ENCODE data around the gene ARL6IP4. TPM values are rescaled to one million over a fixed set of nuclear protein-coding genes. Genes with fewer than 3 reads are reported as not detected.

Gene ARL6IP4
- total RNA-seq, 1 donor from 2014 or later, result 173 TPM

DNA sequence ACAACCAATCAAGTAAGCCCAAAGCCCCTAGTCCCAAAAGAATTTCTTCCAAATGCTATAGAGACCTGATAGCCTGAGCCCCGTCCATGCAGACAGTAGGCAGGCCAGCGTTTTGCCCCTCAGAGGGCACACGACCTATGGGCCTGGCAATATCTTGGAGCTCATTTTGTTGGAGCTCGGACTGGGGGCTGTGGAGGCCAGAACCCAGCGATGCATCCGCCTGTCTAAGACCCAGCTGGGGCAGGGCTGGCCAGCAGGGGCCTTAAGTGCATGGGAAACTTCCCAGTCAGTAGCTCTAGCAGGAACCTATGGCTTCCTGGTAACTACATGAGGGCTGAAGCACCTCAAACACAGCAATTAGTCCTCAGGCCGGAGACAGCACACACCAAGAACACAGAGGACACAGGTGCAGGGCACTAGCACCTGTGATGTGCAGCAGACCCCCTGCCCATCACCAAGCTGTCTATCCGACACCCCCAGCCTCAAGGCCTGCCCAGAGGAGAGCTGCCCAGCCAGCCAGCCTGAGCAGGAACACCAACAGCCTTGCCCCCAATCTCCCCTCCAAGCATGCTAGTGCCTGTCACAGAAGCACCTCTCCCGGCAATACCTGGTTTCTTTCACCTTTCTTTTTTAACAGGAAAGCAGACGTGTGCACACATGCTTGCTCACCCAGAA lies 50.8 kb downstream of the ARL6IP4 start:
- no peak overlapping the region for H3K4me3 Mint-ChIP-seq

More for the DNA sequence above, 50.8 kb downstream of the ARL6IP4 start:
- no peak for DNase-seq (ENCODE audit: low read depth, low spot score)
- no peaks in the 10 kb centered on the region for H3K4me1 Mint-ChIP-seq
- no peaks in the 10 kb centered on the region for H3K27me3 Mint-ChIP-seq (ENCODE audit: low read depth)
- H3K9me3 Mint-ChIP-seq, result no peaks in the 10 kb centered on the region
- TF ChIP-seq, protein P1, sequence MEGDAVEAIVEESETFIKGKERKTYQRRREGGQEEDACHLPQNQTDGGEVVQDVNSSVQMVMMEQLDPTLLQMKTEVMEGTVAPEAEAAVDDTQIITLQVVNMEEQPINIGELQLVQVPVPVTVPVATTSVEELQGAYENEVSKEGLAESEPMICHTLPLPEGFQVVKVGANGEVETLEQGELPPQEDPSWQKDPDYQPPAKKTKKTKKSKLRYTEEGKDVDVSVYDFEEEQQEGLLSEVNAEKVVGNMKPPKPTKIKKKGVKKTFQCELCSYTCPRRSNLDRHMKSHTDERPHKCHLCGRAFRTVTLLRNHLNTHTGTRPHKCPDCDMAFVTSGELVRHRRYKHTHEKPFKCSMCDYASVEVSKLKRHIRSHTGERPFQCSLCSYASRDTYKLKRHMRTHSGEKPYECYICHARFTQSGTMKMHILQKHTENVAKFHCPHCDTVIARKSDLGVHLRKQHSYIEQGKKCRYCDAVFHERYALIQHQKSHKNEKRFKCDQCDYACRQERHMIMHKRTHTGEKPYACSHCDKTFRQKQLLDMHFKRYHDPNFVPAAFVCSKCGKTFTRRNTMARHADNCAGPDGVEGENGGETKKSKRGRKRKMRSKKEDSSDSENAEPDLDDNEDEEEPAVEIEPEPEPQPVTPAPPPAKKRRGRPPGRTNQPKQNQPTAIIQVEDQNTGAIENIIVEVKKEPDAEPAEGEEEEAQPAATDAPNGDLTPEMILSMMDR (conservative IDR thresholded peaks at IDR 0.05), result no peak
- no peak overlapping the region for H3K27ac Mint-ChIP-seq (ENCODE audit: unreplicated experiment)
- H3K36me3 Mint-ChIP-seq (ENCODE audit: low read depth), result no peaks in the 10 kb centered on the region

Small RNA genes within 50 kb of the gene (microRNA-seq; reads per million reads assigned to microRNA genes)
- not detected for gene MIR4304

Other genes with a start within 250 kb of the ARL6IP4 start
- gene HCAR1, start 249.8 kb upstream of the ARL6IP4 start, total RNA-seq, result not detected in 2 replicates
- 67.0 and 72.5 TPM in 2 replicates for gene DENR, start 227.9 kb upstream of the ARL6IP4 start, total RNA-seq
- 0.96 and 1.5 TPM in 2 replicates for gene CCDC62, start 206.1 kb upstream of the ARL6IP4 start, total RNA-seq
- 20.7 and 23.2 TPM in 2 replicates for gene HIP1R, start 145.2 kb upstream of the ARL6IP4 start, total RNA-seq
- gene VPS37B, start 84.6 kb upstream of the ARL6IP4 start, total RNA-seq, result 40.9 and 41.5 TPM in 2 replicates
- 14.2 and 16.3 TPM in 2 replicates for gene ABCB9, start 14.2 kb upstream of the ARL6IP4 start, total RNA-seq
- 17.2 and 18.1 TPM in 2 replicates for gene OGFOD2, start 5.4 kb upstream of the ARL6IP4 start, total RNA-seq
- gene PITPNM2, start 170.4 kb downstream of the ARL6IP4 start, total RNA-seq, result 7.2 and 9.5 TPM in 2 replicates

All from neural crest cell (in vitro differentiated cells).